Measurements from ENCODE around the gene BOC.

The BOC gene

DNA sequence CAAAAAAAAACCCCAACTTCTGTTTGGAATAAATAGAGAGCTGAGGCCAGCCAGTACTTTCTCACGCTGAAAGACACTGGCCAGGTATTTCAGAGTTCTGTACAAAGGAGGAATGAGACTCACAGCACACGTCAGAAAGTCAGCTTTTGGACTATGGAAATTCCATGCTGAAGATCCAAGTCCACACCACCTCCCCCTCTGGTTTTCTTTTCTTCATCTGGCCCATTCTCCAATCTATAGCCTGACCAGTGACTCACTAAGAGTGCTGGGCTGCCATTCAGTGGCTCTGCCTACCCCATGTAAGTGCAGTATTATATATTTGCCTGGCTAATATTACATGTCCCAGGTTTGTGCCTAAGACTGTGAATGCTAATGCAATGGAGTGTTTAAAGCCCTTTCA, 13.9 kb downstream of the BOC start:
- DNase-seq (ENCODE audit: low read depth): no peak

DNA sequence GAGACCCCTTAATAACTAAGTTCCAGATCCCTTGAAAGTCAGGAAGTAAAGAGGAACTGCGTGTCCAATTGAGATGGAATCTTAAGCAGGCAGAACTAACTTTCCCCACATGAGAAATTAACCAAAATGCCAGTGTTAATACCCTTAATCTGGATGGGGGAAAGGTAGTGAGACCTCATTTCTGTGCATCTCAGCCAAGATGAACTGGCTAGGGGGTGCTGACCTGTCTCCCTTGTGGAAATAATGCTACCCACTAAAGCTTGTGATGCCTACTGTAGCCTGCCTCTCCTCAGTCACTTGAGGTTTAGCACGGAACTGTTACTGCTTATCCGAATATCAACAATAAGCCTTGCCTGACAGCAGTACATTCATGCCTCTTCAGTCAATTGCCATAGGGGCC, 15.1 kb downstream of the BOC start:
- DNase-seq (ENCODE audit: low read depth): no peak

DNA sequence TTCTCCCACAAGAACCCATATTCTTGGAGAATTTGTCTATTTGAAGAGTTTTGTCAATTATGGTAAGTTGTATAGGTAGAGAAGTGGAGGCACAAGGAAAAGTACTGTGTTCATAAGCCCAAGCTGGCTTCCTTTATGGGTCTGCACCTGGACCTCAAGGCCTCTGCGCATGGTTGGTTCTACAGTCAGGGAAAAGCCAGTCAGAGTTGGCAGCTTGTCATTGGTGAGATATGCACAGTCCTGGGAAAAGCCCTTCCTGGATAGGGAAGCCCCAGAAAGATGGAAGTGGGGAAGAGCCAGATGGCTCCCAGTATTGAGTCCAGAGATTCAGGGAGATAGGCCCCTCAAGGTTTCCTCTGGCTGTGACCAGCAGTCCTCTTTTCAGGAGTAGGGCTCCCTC, 15.8 kb downstream of the BOC start:
- DNase-seq (ENCODE audit: low read depth): no peak

DNA sequence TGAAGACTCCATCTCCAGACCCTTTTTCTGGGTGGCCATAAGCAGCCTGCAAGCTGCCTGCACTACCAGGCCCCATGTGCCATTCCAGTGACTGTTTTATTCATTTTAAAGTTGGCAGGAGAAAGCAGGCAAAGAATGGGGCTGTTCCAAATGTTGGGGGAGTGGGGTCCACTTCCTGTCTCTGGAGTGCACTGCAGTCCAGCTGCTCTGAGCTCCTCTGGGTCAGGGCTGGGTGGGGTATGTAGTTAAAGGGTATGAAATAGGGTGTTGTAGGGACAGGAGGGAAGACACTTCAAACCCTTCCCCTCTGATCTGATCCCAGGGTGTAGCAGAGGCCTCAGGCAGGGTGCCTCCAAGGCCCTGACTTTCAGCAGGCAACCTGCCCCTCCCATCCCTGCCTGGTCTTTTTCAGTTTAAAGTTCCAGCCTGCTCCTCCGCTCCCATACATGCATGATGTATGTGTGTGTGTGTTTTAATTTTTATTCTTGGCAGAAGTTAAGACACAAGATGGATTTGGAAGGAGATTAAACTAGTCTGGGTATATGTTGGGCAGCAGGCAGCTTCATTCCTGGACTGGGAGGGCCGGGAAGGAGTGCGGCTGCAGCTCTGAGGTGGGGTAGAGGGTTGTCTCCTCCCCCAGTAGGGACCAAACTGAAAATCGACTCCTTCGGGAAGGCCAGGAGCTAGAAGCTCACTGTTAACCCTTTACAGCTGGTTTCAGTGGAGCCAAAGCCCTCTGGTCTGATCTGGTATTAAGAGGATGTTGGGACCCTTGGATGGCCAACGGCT, 17.3 kb downstream of the BOC start:
- DNase-seq (ENCODE audit: low read depth): no peak

DNA sequence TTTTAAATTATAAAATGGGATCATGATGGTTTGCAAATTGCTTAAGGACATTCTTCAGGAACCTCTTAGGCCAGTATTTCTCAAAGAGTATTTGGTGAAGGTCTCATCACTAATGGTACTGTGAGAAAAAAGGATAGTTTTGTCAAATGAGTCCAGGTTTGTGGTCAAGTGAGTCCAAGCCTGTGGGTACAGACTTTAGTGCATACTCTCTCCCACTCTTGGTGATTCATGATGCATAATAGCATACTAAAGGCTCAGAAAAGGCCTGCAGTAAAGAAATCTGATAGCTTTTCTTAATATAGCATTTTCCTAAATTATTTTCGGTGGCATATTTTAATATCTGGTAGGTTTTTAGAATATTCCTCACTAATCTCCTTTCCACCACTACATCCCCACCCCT, 20.0 kb downstream of the BOC start:
- DNase-seq (ENCODE audit: low read depth): no peak

DNA sequence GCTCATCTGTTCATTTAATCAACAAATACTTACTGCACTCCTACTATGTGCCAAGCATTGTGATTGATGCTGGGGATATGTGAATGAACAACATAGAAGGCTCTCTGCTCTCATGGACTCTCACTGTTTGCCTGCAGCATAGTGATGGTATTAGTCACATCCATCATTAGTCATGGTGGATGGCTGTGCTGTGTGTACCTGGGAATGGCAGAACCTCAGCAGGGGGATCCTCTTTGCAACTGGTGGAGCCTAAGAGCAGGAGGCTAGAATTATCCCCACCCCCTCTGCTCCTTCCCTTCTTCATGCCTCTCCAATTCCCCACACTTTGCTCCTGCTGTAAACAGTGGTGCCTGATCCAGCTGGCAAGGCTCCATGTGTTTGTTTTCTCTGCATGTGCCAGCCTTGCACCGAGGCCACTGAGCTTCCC, 20.5 kb downstream of the BOC start:
- DNase-seq (ENCODE audit: low read depth): no peak

DNA sequence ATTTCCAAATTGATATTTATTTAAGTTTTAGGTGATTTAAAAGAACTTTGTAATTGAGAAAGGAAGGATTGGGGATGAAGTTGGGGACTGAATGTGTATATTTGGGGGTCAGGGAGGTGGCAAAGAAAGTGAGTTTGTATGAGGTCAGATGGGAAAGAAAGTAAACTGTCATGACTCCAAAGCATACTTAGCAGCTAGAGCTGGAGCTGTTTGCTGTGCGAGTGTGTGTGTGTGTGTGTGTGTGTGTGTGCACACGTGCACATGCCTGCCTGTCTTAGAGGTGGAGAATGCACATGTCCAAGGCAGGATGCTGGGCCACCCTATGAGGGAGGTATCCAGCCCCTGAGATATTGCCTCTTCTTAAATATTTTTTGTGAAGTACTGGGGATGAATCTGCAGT, 21.0 kb downstream of the BOC start:
- DNase-seq (ENCODE audit: low read depth): no peak

DNA sequence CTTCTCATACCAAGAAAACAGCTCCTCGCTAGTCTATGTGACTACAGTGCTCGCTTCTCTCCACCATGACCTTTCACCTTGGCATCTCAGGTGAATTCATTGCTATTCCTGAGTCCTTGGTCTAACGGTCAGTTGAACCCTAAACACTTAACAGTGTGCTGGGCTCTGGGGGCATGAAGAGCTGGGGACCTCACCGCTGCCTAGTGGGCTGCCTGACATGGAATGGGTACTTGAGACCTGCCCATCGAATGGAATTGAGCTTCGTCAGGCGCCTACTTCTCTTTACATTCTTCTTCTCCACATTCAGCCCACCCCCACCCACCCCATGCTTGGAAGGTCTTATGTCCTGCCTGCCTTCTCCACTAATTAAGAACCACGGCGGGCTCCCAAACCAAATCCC, 22.1 kb downstream of the BOC start:
- DNase-seq (ENCODE audit: low read depth): no peak

DNA sequence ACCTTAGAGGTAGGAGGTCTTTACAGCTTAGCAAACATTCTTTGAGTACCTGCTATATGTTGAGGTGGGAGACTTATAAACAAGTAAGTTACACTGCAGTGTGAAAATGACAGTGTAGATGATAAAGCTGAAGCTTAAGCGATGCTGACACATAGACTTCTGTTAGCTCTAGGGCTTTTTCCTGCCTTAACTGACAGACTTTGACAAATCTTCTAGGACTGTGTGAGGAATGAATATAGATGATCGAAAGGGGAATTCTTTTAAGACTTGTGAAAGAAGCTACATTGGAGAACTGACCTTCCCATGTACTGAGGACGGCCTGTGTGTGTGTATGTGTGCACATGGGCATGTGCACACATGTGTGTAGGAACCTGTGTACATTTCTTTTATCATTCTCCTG, 22.7 kb downstream of the BOC start:
- DNase-seq (ENCODE audit: low read depth): no peak

DNA sequence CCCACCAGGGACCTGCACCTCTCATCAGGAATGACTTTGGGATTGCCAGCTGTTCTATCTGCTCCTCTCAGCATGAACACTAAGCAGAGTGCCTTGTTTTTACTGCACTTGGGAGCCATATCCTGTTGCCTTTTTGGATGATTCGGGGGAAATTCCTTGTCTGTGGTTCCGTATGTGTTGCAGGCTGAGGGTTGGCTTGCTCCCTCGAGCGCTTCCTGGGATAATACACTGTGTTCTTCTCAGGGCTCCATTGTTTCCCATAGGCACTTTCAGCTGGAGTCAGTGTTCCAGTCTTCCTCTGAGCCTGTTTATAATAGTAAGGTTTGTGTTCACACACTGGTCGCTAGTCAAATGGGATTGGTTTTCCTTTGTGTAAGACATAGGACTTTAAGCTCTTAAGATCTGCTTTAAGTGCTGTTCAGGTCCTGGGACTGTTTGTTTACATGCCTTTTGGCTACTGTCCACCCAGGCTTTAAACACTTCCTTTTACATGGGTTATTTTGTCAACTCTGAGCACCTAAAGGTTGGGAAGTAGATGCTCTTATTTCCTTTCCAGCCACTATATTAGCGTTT, 23.4 kb downstream of the BOC start:
- DNase-seq (ENCODE audit: low read depth): no peak

DNA sequence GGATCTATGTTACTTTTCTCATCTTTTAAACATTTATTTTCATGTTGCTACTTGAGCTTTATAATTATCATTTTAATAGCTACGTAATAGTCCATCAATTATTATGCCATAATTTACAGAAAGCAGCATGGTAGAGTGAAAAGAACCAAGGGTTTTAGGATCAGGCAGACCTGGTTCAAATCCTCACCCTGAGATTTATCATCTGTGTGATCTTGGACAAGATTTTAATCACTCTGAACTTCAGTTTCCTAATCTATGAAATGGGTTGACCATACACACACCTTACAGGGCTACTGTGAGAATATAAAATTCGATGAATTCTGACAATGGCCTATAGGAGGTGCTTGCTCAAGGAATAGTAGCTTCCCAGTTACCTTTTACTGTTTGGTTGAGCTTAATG, 27.1 kb downstream of the BOC start:
- DNase-seq (ENCODE audit: low read depth): no peak

DNA sequence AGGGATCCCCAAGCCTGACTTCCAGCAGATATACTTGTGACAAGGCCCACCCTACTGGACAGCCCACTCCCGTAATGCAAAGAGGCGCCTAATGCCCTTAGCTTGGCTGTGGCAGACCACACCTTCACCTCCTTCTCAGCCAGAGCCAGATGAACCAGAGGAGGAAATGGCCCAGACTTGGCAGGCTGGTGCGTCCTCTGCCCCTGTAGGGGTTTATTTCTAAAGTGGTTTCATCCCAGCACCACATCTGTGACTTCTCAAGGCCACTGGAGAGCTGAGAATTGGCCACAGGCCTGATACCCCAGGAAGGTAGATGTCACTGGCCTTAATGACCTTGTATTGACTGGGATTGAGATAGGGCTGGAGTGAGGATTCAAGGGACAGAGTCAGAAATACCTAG, 29.5 kb downstream of the BOC start:
- no peak for DNase-seq (ENCODE audit: low read depth)

DNA sequence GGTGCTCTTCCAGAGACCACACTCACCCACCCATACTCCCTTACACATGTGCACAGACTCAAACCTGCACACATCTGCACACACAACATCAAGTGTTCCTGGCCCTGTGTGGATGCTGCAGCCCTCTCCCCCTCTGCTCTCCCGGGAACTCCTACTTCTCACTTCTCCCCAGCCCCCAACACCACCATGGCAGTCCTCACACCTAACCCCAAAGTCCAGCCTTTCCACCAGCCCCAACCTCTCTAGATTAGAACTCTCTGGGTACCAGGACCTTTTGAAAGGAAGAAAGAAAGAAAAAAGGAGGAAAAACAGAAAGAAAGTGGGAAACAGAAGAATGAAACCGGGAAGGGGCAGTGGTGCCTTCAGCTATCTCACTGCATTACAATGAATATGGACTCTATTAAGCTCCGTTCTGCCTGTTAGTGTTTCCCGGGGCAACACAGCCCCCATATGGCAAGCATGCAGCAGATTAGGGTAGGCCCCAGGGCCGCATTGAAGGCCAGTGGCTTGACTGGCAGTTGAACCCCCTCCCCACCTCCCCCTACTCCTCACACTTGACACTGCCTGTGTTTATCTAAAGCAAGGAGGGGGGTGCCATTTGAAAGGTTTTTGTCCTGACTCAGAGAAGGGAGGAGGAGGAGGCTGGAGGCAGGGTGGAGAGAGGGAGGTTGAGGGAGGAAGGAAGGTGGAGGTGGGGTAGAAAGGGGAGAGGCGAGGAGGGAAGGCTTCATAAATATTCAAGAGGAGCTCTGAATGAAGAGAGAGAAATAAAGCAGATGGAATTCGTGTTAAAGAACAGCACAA, 30.1 kb downstream of the BOC start:
- DNase-seq (ENCODE audit: low read depth): no peak

DNA sequence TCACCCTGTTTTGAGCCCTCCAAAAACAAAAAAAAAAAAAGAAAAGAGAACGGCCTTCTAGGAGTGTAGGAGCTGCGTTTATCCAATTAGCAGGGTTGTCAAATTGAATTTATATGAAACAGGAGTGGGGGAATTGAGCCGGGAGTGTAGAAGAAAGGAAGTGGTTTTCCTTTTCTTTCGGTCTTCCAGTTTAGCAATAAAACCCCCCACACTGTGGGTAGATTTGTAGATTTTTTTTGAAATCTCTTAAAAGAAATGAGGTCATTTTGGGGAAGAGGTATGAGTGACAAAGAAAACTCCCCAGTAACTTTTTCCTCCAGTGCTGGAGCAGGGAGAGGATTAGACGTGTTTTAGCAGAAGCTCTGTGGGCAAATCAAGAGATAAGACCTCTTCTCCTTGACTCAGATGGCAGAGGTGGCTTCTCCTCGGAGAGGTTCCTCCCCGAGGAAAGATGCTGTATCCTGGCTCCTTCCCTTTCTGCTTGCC, 30.8 kb downstream of the BOC start:
- DNase-seq (ENCODE audit: low read depth): no peak

DNA sequence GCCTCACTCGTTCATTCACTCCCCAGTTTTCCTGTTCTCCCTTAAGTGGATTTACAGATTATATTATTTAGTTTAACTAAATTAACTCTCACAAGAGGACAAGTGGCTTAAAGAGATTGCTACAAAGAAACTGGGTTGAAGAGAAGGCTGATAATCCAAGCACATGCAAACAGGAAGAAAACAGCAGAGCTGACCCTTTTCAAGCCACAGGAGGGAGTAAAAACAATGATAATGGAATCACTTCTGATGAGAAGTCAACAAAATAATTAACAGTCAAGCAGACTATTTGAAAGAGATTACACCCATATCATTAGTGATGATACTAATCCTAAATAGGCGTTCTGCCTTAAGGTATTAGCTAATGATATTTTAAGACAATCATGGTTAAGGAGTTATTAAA, 31.7 kb downstream of the BOC start:
- DNase-seq (ENCODE audit: low read depth): no peak

DNA sequence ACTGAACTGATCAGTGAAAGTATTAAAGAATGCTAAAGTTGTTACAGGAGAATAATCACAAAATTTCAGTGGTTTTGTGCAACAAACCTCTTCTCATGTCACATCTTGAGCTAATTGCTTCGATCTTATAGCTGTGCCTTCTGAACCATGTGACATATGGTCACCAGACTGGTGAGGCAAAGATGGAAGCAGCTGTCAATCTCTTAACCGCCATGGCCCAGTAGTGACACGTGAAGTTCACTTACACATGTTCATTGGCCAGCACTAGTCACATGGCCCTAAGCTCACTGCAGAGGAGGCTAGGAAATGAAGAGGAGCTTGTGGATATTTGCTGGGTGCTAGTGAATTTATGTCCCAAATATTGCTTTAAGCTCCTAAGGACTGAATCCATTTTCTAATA, 32.5 kb downstream of the BOC start:
- no peak for DNase-seq (ENCODE audit: low read depth)

DNA sequence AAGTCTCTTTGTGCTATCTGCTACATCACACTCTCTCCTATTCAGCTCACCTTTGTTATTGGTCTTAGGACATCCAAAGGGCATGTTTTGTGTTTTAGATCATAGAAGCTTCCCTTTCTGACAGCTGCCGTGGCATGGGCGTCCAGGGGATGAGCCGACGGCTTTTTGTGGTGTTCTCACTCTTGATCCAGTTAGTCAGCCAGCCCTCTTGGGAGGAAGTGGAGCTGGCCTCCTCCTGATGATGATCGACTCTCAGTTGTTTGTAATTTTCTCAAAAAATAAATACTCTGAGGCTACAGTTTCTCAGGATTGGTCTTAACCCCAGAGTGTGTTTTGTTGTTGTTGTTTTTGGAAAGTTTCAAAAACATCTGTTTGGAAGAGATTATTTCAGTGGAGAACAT, 34.4 kb downstream of the BOC start:
- no peak for DNase-seq (ENCODE audit: low read depth)

DNA sequence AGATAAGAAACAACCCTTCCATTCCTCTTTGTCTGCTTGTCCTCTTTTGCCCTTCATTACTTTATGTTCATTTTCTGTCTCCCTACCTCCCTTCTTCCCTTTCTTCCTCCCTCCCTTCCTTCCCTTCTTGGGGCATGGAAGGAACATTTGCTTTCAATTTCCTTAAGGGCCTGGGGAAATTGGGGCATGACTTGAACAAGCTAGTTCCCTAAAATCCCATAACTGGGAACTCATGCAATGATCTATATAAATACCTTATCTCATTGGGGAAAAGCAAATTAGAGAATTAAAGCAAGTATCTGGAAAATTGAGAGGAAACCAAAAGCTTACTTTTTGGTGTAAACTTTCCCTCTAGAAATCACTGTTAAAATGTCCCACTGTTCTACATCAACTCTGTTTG, 35.7 kb downstream of the BOC start:
- DNase-seq (ENCODE audit: low read depth): no peak

DNA sequence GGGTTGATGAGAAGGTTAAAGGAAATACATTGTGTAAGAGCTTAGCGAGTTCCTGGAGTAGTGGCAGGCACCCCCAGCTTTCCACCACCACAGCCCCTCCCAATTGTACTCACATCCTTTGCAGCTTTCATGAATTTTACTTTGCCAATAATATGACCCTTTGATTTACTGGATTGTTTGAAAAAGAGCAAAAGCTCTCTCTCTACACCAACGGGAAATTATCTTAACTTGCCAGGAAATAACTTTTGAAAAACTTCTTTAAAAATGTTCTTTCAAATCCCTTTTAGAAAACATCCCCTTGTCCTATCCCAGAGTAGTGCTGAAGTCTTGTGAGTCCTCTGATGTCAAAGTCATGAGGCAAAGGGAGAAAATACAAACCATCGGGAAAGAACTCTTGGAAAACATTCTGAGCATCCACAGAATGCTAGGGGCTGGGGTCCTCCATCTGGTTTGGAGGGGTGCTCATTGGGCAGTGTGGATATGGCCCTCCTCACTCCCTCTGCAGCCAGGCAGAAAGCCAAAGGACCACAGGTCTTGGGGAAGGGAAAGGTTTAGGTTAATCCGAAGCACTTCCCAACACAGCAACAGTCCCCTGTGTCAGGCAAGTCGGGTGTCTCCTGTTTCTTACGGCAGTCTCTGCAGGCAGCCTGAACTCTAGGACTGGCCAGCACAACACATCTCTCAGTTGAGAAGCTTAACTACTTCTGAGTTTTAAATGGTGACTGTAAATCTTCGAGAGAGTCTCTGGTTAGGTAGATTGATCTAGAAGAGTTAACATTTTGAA, 36.5 kb downstream of the BOC start:
- DNase-seq (ENCODE audit: low read depth): no peak

DNA sequence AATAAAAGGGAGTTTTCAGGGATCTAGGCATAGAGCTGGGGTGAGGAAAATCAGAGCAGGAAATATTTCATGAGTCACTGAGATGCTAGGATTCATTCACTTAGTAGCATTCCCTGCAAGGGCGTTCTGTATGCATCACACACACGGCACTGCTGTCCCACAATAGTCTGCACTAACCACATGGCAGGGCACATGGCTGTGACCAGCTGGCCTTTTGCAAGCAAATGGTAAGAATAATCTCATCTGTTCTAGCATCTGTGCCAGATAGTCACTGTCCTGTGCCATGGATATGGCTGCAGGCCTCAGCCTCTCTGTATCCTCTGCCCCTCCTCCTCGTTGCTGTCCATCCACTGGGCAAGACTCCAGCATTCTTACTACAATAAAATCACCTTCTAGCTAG, 37.8 kb downstream of the BOC start:
- DNase-seq (ENCODE audit: low read depth): no peak

DNA sequence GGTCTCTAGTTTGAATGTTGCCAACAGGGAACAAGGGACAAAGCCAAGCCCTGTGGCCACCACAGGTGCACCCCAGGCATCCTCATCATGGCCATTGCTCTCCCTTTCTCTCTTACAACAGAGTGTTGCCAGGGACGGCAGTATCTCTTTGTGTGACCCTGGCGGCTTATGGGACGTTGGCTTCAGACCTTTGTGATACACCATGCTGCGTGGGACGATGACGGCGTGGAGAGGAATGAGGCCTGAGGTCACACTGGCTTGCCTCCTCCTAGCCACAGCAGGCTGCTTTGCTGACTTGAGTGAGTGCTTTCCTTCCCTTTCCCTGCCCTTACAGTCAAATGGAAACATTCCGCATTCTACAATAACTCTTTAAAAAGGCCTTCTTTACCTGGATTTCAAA, 38.2 kb downstream of the BOC start:
- no peak for DNase-seq (ENCODE audit: low read depth)

DNA sequence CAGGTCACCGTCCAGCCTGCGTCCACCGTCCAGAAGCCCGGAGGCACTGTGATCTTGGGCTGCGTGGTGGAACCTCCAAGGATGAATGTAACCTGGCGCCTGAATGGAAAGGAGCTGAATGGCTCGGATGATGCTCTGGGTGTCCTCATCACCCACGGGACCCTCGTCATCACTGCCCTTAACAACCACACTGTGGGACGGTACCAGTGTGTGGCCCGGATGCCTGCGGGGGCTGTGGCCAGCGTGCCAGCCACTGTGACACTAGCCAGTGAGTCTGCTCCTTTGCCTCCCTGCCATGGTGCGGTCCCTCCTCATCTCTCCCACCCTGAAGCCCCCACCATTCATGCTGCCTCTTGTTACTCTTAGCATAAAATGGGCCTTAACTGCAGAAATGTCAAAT, 39.2 kb downstream of the BOC start:
- no peak for DNase-seq (ENCODE audit: low read depth)

Measured in stimulated activated CD8-positive, alpha-beta memory T cell treated with anti-CD3 and anti-CD28 coated beads, Interleukin-4, amount 100 ng/mL, for 24 hours (primary cell).